Dendritic cell treated with granulocyte-macrophage colony-stimulating factor and Interleukin-4, amounts not matched to agents 40 ng/mL and 50 ng/mL, for 4 days (primary cell): Measurements from ENCODE around the gene PNPLA8.
"Not testable (repeated sequence)": the region's sequence is repeated elsewhere in the genome, so short reads cannot be mapped to it uniquely, and the experiment has no call there.

ENCODE experiments used
- H3K27ac Mint-ChIP-seq: one replicate; pipeline ENCODE4 v1.8.0; 2022; ENCODE audit warnings: mild to moderate bottlenecking, mixed read lengths
- H3K27me3 Mint-ChIP-seq: one replicate; pipeline ENCODE4 v1.8.0; 2022; ENCODE audit warnings: mild to moderate bottlenecking, mixed read lengths
- H3K36me3 Mint-ChIP-seq: one replicate; pipeline ENCODE4 v1.8.0; 2022; ENCODE audit warnings: low read depth, mixed read lengths
- H3K4me1 Mint-ChIP-seq: one replicate; pipeline ENCODE4 v1.8.0; 2022; ENCODE audit warnings: low read depth, mixed read lengths
- H3K4me3 Mint-ChIP-seq: one replicate; pipeline ENCODE4 v1.8.0; 2022; ENCODE audit warnings: mild to moderate bottlenecking, moderate library complexity, mixed read lengths
- H3K9me3 Mint-ChIP-seq: one replicate; pipeline ENCODE4 v1.8.0; 2022; ENCODE audit warnings: mixed read lengths
- intact Hi-C: fragments of 100-400 bp; cut with micrococcal nuclease; formaldehyde crosslinking; loops from one replicate; pipeline ENCODE4 v1.15.0; 2022

The PNPLA8 gene

DNA sequence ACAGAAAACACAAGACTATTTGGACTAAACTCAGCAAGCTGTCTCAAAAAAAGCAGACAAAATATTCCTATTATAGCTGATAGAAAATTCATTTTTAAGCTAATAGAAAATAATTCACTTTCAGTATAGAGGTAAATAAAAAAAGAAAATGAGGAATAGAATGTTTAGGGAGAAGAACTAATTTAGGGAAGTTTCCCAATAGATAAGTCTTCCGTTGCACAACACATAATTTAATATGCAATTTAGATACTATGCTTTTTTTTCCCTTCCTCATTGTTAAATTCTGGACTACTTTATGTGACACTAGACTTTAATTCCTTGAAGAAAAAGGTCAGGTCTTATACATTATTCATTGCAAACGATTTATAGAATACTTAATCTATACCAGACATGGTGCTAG, 10.3 kb downstream of the PNPLA8 start:
- H3K36me3 Mint-ChIP-seq: peaks cover 55% of the 10 kb centered on the region
- intact Hi-C loops: no loop called here
- H3K27me3 Mint-ChIP-seq: no peaks in the 10 kb centered on the region
- H3K9me3 Mint-ChIP-seq: peaks cover 9% of the 10 kb centered on the region
- H3K4me3 Mint-ChIP-seq: no peak overlapping the region
- no peak overlapping the region for H3K27ac Mint-ChIP-seq
- H3K4me1 Mint-ChIP-seq: peaks cover 27% of the 10 kb centered on the region

- peaks cover 9% of the 10 kb centered on the region for H3K9me3 Mint-ChIP-seq
- peaks cover 22% of the 10 kb centered on the region for H3K4me1 Mint-ChIP-seq
- H3K36me3 Mint-ChIP-seq: peaks cover 55% of the 10 kb centered on the region
- H3K27ac Mint-ChIP-seq: no peak overlapping the region
- no peak overlapping the region for H3K4me3 Mint-ChIP-seq
- no peaks in the 10 kb centered on the region for H3K27me3 Mint-ChIP-seq
- intact Hi-C loops: no loop called here
Measured at GRCh38 chr7:108515013-108515412, 10.9 kb downstream of the PNPLA8 start.

DNA sequence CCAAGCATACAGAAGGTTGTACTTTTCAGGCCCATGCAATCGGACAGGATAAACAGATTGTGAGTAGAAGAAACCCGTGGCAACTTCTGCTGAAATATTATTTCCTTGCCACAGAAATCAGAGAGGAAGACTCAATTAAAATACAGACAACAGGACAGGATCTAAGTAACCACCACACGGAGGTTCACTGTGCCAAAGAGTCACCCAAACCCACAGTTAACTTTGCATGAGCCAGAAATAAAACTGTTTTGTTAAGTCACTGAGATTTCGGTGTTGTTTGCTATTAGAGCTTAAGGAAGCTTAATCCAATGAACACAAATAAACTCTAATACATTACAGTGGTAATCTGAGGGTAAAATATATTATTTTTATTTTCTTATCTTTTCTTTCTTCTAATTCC, 14.0 kb downstream of the PNPLA8 start:
- Mint-ChIP-seq H3K27me3 (no peaks in the 10 kb centered on the region), H3K4me3 (no peak overlapping the region), H3K9me3 (no peaks in the 10 kb centered on the region), H3K4me1 (peaks cover 12% of the 10 kb centered on the region), H3K27ac (no peak overlapping the region), H3K36me3 (peaks cover 40% of the 10 kb centered on the region)
- intact Hi-C loops: no loop called here

DNA sequence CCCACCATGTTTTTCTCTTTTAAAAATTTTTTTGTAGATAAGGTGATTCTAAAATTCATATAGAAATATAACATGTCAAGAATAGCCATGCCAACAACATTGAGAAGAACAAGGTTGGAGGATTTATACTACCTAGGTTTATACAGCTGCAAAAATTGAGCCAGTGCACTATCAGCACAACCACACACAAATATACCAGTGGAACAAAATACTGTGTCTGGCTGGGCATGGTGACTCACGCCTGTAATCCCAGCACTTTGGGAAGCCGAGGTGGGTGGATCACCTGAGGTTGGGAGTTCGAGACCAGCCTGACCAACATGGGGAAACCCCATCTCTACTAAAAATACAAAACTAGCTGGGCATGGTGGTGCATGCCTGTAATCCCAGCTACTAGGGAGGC, 21.4 kb downstream of the PNPLA8 start:
- H3K4me3 Mint-ChIP-seq, H3K27ac Mint-ChIP-seq, H3K9me3 Mint-ChIP-seq, H3K4me1 Mint-ChIP-seq, H3K27me3 Mint-ChIP-seq, intact Hi-C loops: not testable (repeated sequence)
- H3K36me3 Mint-ChIP-seq: peaks cover 56% of the 10 kb centered on the region

- no peak overlapping the region for H3K4me3 Mint-ChIP-seq
- peak overlapping the region; percentile 22 for H3K27ac Mint-ChIP-seq
- intact Hi-C loops: no loop called here
- no peaks in the 10 kb centered on the region for H3K27me3 Mint-ChIP-seq
- H3K36me3 Mint-ChIP-seq: peaks cover 69% of the 10 kb centered on the region
- H3K9me3 Mint-ChIP-seq: no peaks in the 10 kb centered on the region
- peaks cover 7% of the 10 kb centered on the region for H3K4me1 Mint-ChIP-seq
Measured at GRCh38 chr7:108503112-108504026, 22.6 kb downstream of the PNPLA8 start.

DNA sequence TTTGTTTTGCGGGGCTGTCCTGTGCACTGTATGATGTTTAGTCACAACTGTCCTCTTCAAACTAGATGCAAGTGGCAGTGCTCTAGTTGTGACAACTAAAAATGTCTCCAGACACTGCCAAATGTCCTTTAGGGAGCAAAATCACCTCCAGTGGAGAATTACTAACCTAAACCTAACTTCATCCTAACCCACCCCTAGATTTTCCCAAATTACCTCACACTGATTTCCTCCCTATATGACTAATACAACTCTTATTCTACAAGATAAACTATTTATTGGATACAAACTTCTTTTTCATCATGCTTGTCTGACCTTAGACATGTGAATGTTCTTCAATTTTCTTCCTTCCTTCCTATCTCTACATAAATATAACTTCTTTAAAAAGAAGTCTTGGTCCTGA, 26.4 kb downstream of the PNPLA8 start:
- H3K27ac Mint-ChIP-seq: no peak overlapping the region
- H3K9me3 Mint-ChIP-seq: no peaks in the 10 kb centered on the region
- no peak overlapping the region for H3K4me3 Mint-ChIP-seq
- no peaks in the 10 kb centered on the region for H3K27me3 Mint-ChIP-seq
- H3K4me1 Mint-ChIP-seq: peaks cover 7% of the 10 kb centered on the region
- peaks cover 68% of the 10 kb centered on the region for H3K36me3 Mint-ChIP-seq
- intact Hi-C loops: no loop called here

DNA sequence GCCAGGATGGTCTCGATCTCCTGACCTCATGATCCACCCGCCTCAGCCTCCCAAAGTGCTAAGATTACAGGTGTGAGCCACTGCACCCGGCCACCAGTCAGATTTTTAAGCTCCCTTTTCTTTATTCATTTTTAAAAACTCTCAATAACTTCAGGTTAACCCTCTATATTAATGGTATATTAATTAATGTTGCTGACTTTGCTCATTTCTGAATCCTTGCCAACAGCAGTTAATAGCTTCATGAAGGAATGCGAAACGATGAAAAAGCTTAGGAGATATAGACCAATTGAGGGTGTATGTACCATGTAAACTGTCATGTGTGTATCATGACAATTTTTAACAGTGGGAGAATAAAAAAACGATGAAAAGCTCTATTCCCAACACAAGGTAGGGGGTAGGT, 27.5 kb downstream of the PNPLA8 start:
- peaks cover 67% of the 10 kb centered on the region for H3K36me3 Mint-ChIP-seq
- intact Hi-C loops: no loop called here
- H3K4me1 Mint-ChIP-seq: peaks cover 2% of the 10 kb centered on the region
- no peaks in the 10 kb centered on the region for H3K9me3 Mint-ChIP-seq
- H3K27me3 Mint-ChIP-seq: no peaks in the 10 kb centered on the region
- no peak overlapping the region for H3K27ac Mint-ChIP-seq
- H3K4me3 Mint-ChIP-seq: no peak overlapping the region

GRCh38 chr7:108497082-108497725, 28.7 kb downstream of the PNPLA8 start:
- no peaks in the 10 kb centered on the region for H3K9me3 Mint-ChIP-seq
- no peak overlapping the region for H3K27ac Mint-ChIP-seq
- H3K36me3 Mint-ChIP-seq: peaks cover 69% of the 10 kb centered on the region
- no peaks in the 10 kb centered on the region for H3K27me3 Mint-ChIP-seq
- no peak overlapping the region for H3K4me3 Mint-ChIP-seq
- intact Hi-C loops: loop anchor here (1.0 kb wide), 1 partner anchor 316 kb away; no protein-coding TSS in a partner anchor
- peaks cover 3% of the 10 kb centered on the region for H3K4me1 Mint-ChIP-seq

DNA sequence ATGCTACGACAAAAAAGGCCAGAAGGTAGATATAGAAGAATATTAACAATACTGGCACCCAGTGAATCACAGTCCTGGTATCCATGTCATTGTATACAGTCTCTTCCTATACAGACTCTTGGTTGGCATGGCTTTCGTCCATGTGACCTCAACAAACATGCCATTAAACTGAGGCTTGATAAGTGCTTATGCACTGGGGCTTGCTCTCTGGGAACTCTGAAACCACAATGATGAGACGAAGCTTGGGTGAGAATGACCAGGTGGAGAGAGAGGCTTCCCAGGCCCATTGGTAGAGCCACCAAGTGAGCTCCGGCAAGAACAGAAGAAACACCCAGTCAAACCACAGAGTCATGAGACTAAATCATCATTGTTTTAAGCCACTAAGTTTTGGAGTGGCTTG, 33.2 kb downstream of the PNPLA8 start:
- H3K4me1 Mint-ChIP-seq: peaks cover 9% of the 10 kb centered on the region
- H3K36me3 Mint-ChIP-seq: peaks cover 33% of the 10 kb centered on the region
- intact Hi-C loops: no loop called here
- no peaks in the 10 kb centered on the region for H3K27me3 Mint-ChIP-seq
- H3K9me3 Mint-ChIP-seq: no peaks in the 10 kb centered on the region
- H3K4me3 Mint-ChIP-seq: no peak overlapping the region
- no peak overlapping the region for H3K27ac Mint-ChIP-seq

- no peak overlapping the region for H3K27ac Mint-ChIP-seq
- peaks cover 9% of the 10 kb centered on the region for H3K4me1 Mint-ChIP-seq
- H3K27me3 Mint-ChIP-seq: no peaks in the 10 kb centered on the region
- intact Hi-C loops: no loop called here
- no peak overlapping the region for H3K4me3 Mint-ChIP-seq
- no peaks in the 10 kb centered on the region for H3K9me3 Mint-ChIP-seq
- H3K36me3 Mint-ChIP-seq: peaks cover 30% of the 10 kb centered on the region
Measured at GRCh38 chr7:108488768-108489538, 37.0 kb downstream of the PNPLA8 start.

- H3K36me3 Mint-ChIP-seq: peaks cover 25% of the 10 kb centered on the region
- H3K27ac Mint-ChIP-seq: no peak overlapping the region
- H3K27me3 Mint-ChIP-seq: no peaks in the 10 kb centered on the region
- intact Hi-C loops: no loop called here
- peaks cover 5% of the 10 kb centered on the region for H3K4me1 Mint-ChIP-seq
- no peaks in the 10 kb centered on the region for H3K9me3 Mint-ChIP-seq
- no peak overlapping the region for H3K4me3 Mint-ChIP-seq
Measured at GRCh38 chr7:108487646-108488045, 38.3 kb downstream of the PNPLA8 start.

GRCh38 chr7:108486291-108486966, 39.5 kb downstream of the PNPLA8 start:
- Mint-ChIP-seq H3K27ac (no peak overlapping the region), H3K36me3 (peaks cover 25% of the 10 kb centered on the region), H3K9me3 (no peaks in the 10 kb centered on the region), H3K27me3 (no peaks in the 10 kb centered on the region), H3K4me1 (peaks cover 5% of the 10 kb centered on the region), H3K4me3 (no peak overlapping the region)
- intact Hi-C loops: no loop called here

DNA sequence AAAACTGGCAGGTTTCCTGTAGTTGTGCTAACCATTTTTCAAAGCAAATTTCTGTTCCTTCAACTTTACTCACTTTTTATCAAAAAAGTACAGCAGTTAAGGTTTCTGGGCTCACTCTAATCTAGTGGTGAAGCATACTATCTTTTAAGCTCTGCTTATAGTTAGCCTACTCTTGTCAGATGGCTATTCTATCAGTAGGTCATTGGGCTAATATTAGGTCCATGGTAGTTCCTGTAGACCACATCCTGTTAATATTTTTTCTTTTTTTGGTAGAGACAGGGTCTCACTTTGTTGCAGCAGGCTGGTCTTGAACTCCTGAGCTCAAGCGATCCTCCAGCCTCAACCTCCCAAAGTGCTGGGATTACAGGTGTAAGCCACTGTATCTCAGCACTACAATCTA, 41.8 kb downstream of the PNPLA8 start:
- Mint-ChIP-seq H3K36me3 (peaks cover 39% of the 10 kb centered on the region), H3K27ac (no peak overlapping the region), H3K27me3 (no peaks in the 10 kb centered on the region), H3K9me3 (no peaks in the 10 kb centered on the region), H3K4me3 (no peak overlapping the region), H3K4me1 (peaks cover 2% of the 10 kb centered on the region)
- intact Hi-C loops: no loop called here
